ENCODE measurements around the gene APOE. TPM values are rescaled to one million over a fixed set of nuclear protein-coding genes. Genes with fewer than 3 reads are reported as not detected.
"Not testable (repeated sequence)": the region's sequence is repeated elsewhere in the genome, so short reads cannot be mapped to it uniquely, and the experiment has no call there.

Gene APOE
- polyA plus RNA-seq (2013, experiment 1 of 2; ENCODE audit: insufficient read length), result 1.3 TPM
- polyA plus RNA-seq (2013, experiment 2 of 2; ENCODE audit: insufficient read length), result 1.3 TPM

GRCh38 chr19:44905437-44906160 is at the start of gene APOE:
Gene APOE (plus strand): TSS chr19:44905796. CDS start chr19:44906625, 829 bp downstream.
- DNase-seq, result no peak

GRCh38 chr19:44856421-44857083 is 49.0 kb upstream of the APOE start:
- DNase-seq, result no peak

GRCh38 chr19:44857837-44858236 is 47.8 kb upstream of the APOE start:
- no peak for DNase-seq

- not testable (repeated sequence) for DNase-seq
Measured at GRCh38 chr19:44861576-44861975, 44.0 kb upstream of the APOE start.

GRCh38 chr19:44863990-44864389 is 41.6 kb upstream of the APOE start:
- no peak for DNase-seq

- no peak for DNase-seq
Measured at GRCh38 chr19:44865196-44865767, 40.3 kb upstream of the APOE start.

GRCh38 chr19:44866664-44867063 is 38.9 kb upstream of the APOE start:
- no peak for DNase-seq

- DNase-seq, result no peak
Measured at GRCh38 chr19:44867578-44867977, 38.0 kb upstream of the APOE start.

GRCh38 chr19:44869733-44870470 is 35.7 kb upstream of the APOE start:
- peak; percentile 78 for DNase-seq

GRCh38 chr19:44871809-44872208 is 33.8 kb upstream of the APOE start:
- DNase-seq, result no peak

- no peak for DNase-seq
Measured at GRCh38 chr19:44872661-44873060, 32.9 kb upstream of the APOE start.

GRCh38 chr19:44874317-44874716 is 31.3 kb upstream of the APOE start:
- no peak for DNase-seq

GRCh38 chr19:44875666-44876451 is 29.7 kb upstream of the APOE start:
- peak; percentile 80 for DNase-seq

GRCh38 chr19:44876930-44877535 is 28.6 kb upstream of the APOE start:
- DNase-seq, result no peak

- no peak for DNase-seq
Measured at GRCh38 chr19:44878120-44878865, 27.3 kb upstream of the APOE start.

GRCh38 chr19:44879309-44880065 is 26.1 kb upstream of the APOE start:
- no peak for DNase-seq

GRCh38 chr19:44882063-44882462 is 23.5 kb upstream of the APOE start:
- DNase-seq, result no peak

GRCh38 chr19:44882619-44883397 is 22.8 kb upstream of the APOE start:
- DNase-seq, result not testable (repeated sequence)

GRCh38 chr19:44883922-44884321 is 21.7 kb upstream of the APOE start:
- DNase-seq, result peak; percentile 77
